K562 (cell line): ENCODE data around the gene MCOLN2. TPM values are rescaled to one million over a fixed set of nuclear protein-coding genes. Genes with fewer than 3 reads are reported as not detected.

Experiments used
- ATAC-seq: fragments of 200-7000 bp; cut with Tn5 transposase; 3 replicates; pipeline ENCODE4 v1.9.1; 2020; ENCODE audit warnings: moderate library complexity
- BruUV-seq: library from RNA; stranded (reverse); fragments of 400-500 nt; replicated peaks from 2 replicates; lab custom pipeline; 2021; lab: Mats Ljungman, UMichigan
- CTCF ChIA-PET: fragments of 300-600 bp; formaldehyde crosslinking; extraction: SDS; loops from one replicate; lab custom pipeline; 2021; ENCODE audit warnings: low intra/inter-chr PET ratio; lab: Yijun Ruan, JAX
- POLR2A ChIA-PET: fragments of 300-600, 350-650 bp; sonication (Branson Sonifier 250); formaldehyde crosslinking; extraction: SDS; loops from one replicate; lab custom pipeline; 2021; ENCODE audit warnings: antibody characterized with exemption, inconsistent platforms; lab: Yijun Ruan, JAX
- DNase-seq, 4 experiments: peaks; one replicate each; pipeline versions ENCODE4 v3.0.0 to v3.0.0-alpha.2; 2011 to 2018; ENCODE audit warnings: low spot score in 3 of 4, mixed read lengths in 3 of 4; ENCODE audit errors: extremely low read depth in 1 of 4
- FAIRE-seq: peaks from 2 replicates; lab custom pipeline; 2011; peaks lifted over from hg19 to GRCh38; lab: Jason Lieb, UNC
- H2AFZ ChIP-seq: 2 replicates; pipeline ENCODE4 v1.6.0; 2011; ENCODE audit warnings: low read depth, low read length, control low read depth, inconsistent platforms
- H3K27ac ChIP-seq: fragments of 200-600 bp; 3 replicates; pipeline ENCODE4 v1.8.0; 2011; ENCODE audit warnings: low read depth, mild to moderate bottlenecking, control low read depth, inconsistent platforms, low read length, moderate library complexity, mixed read lengths; ENCODE audit errors: extremely low read depth
- H3K27me3 ChIP-seq, 2 experiments: fragments of 300-600 bp in 1 of 2; 2 replicates in 1 of 2; 3 replicates in 1 of 2; pipeline versions ENCODE4 v1.6.0 to v1.8.0; 2011; ENCODE audit warnings: inconsistent platforms in 2 of 2, low read length in 2 of 2, mild to moderate bottlenecking in 1 of 2, mixed read lengths in 1 of 2, moderate library complexity in 1 of 2; ENCODE audit not compliant: control insufficient read depth in 2 of 2, insufficient read depth in 2 of 2
- H3K36me3 ChIP-seq: fragments of 300-600 bp; 3 replicates; pipeline ENCODE4 v1.8.0; 2011; ENCODE audit warnings: mild to moderate bottlenecking, low read length, inconsistent platforms; ENCODE audit not compliant: control insufficient read depth, insufficient read depth
- H3K4me1 ChIP-seq, 2 experiments: fragments of 200-600 bp in 1 of 2; replicated peaks in 1 of 2; 2 replicates in 1 of 2; 3 replicates in 1 of 2; pipeline versions ENCODE4 v1.5.1 to v1.8.0; 2011; ENCODE audit warnings: inconsistent platforms in 2 of 2, low read length in 2 of 2, mild to moderate bottlenecking in 1 of 2, mixed read lengths in 1 of 2, moderate library complexity in 1 of 2; ENCODE audit not compliant: control insufficient read depth in 2 of 2, insufficient read depth in 2 of 2
- H3K4me2 ChIP-seq: 2 replicates; pipeline ENCODE4 v1.6.1; 2011; ENCODE audit warnings: low read length, control low read depth, inconsistent platforms, mixed read lengths; ENCODE audit not compliant: insufficient read depth
- H3K4me3 ChIP-seq: fragments of 200-600 bp; sonication (generic), shearing (Covaris generic); 2 replicates; pipeline ENCODE4 v1.5.1; 2016; ENCODE audit warnings: control low read depth, inconsistent platforms
- H3K79me2 ChIP-seq: fragments of 200-600 bp; 3 replicates; pipeline ENCODE4 v1.8.0; 2011; ENCODE audit warnings: low read length, inconsistent platforms; ENCODE audit not compliant: control insufficient read depth, insufficient read depth
- H3K9ac ChIP-seq, 2 experiments: 2 replicates each; pipeline versions ENCODE4 v1.6.0 to v1.6.1; 2011; ENCODE audit warnings: low read depth in 2 of 2, low read length in 2 of 2, control low read depth in 1 of 2, inconsistent platforms in 1 of 2, mild to moderate bottlenecking in 1 of 2, mixed read lengths in 1 of 2; ENCODE audit not compliant: insufficient read depth in 1 of 2
- H3K9me1 ChIP-seq: one replicate; pipeline ENCODE4 v1.6.0; 2011; ENCODE audit warnings: inconsistent platforms, mild to moderate bottlenecking, low read length, moderate library complexity; ENCODE audit not compliant: control insufficient read depth, insufficient read depth
- H3K9me3 ChIP-seq: replicated peaks from 2 replicates; pipeline ENCODE4 v1.5.1; 2011; ENCODE audit warnings: low read depth, low read length, inconsistent platforms; ENCODE audit not compliant: control insufficient read depth, insufficient read depth
- H4K20me1 ChIP-seq: replicated peaks from 2 replicates; pipeline ENCODE4 v1.6.1; 2011; ENCODE audit warnings: low read length, inconsistent platforms, mixed read lengths; ENCODE audit not compliant: control insufficient read depth, insufficient read depth
- GTF3C2 ChIP-seq: IDR thresholded peaks from 3 replicates; pipeline ENCODE4 v1.6.1; 2011; ENCODE audit warnings: borderline replicate concordance, mild to moderate bottlenecking, moderate library complexity; ENCODE audit not compliant: insufficient read length; ENCODE audit errors: extremely low read depth
- PURB ChIP-seq: sonication (generic); formaldehyde crosslinking; IDR thresholded peaks from 2 replicates; pipeline ENCODE4 v1.9.0; 2021; ENCODE audit warnings: low read depth, mild to moderate bottlenecking, missing genetic modification reagents
- SP1 ChIP-seq: sonication (generic); formaldehyde crosslinking; IDR thresholded peaks from 2 replicates; pipeline ENCODE4 v1.8.1; 2022; ENCODE audit warnings: mild to moderate bottlenecking, missing genetic modification reagents
- ZHX1 ChIP-seq: fragments of 150-350 bp; conservative IDR thresholded peaks from 2 replicates; pipeline ENCODE4 v1.6.1; 2014; ENCODE audit warnings: low read length
- ZNF655 ChIP-seq: fragments of 250-450 bp; sonication (Bioruptor Pico); IDR thresholded peaks from 2 replicates; pipeline ENCODE4 v1.5.0; 2021
- ZNF764 ChIP-seq: fragments of 250-450 bp; sonication (Bioruptor Pico); IDR thresholded peaks from 2 replicates; pipeline ENCODE4 v1.4.0; 2020; ENCODE audit warnings: low read depth, mild to moderate bottlenecking, moderate library complexity
- WGBS: fragments of 100-300 bp; shearing (Covaris generic); methylation state at CpG from one replicate; pipeline ENCODE4 v1.1.6; 2016; ENCODE audit warnings: low coverage, mixed read lengths; ENCODE audit not compliant: insufficient coverage; ENCODE audit errors: missing lambda C conversion rate; 5-methylcytosine and 5-hydroxymethylcytosine counted together
- in situ Hi-C: fragments of 300-500 bp; cut with MboI; formaldehyde crosslinking; loops from 4 replicates; pipeline ENCODE4 v1.15.0; 2018; ENCODE audit warnings: inconsistent platforms, mixed read lengths
- intact Hi-C: fragments of 100-400 bp; cut with micrococcal nuclease; formaldehyde crosslinking; loops from 2 replicates; pipeline ENCODE4 v1.14.2; 2022
- polyA plus RNA-seq, 8 experiments: library from polyadenylated mRNA; depleted of rRNA in 4 of 8; stranded (reverse) in 5 of 8; unstranded in 3 of 8; fragments of >200 nt; fragmentation: Nextera tagmentation in 2 of 8; fragmentation: Illumina TruSeq in 1 of 8; extraction: Ambion mirVana in 2 of 8; extraction: Trizol in 1 of 8; gene quantifications; 2 replicates each; pipeline versions ENCODE4 v1.2.1 to v1.2.3, GENCODE V29; 2011 to 2014; ENCODE audit warnings: inconsistent platforms in 1 of 8, missing spikeins in 1 of 8
- total RNA-seq, 7 experiments: library from RNA; depleted of rRNA in 6 of 7; stranded (reverse); fragments of >200 nt in 6 of 7; fragmentation: Illumina TruSeq in 2 of 7; extraction: Trizol in 2 of 7; gene quantifications; 2 replicates each; pipeline versions ENCODE4 v1.2.1 to v1.2.3, GENCODE V29; 2011 to 2021; ENCODE audit warnings: low replicate concordance in 1 of 7

The MCOLN2 gene
- total and polyA plus RNA-seq, 9 of the 15 experiments (the other 6 are each of a cell fraction or from before 2014, with no cell fraction given), result 0.18 TPM; not detected in 8

GRCh38 chr1:84941843-84942242 is 55.1 kb downstream of the MCOLN2 start (continued):
- TF ChIP-seq ZNF655 (CRISPR knock-in tag), result no peak

- Histone ChIP-seq H3K9me3 (no peaks in the 10 kb centered on the region), H3K27me3 (peaks cover 22 to 30% of the 10 kb centered on the region in 2 experiments; a peak in 4 of 5 replicates), H2AFZ (no peak overlapping the region), H4K20me1 (no peaks in the 10 kb centered on the region)
- in situ Hi-C loops, result loop anchor here (25.0 kb wide), 1 partner anchor 1028 kb away; no protein-coding TSS in a partner anchor
- BruUV-seq, result no TSS peak
- intact Hi-C loops, result loop anchor here (5.0 to 10.0 kb wide), 2 partner anchors 152 to 754 kb away; no protein-coding TSS in a partner anchor
- POLR2A ChIA-PET, result no interaction called here
- ATAC-seq (no peak), DNase-seq (no peak), FAIRE-seq (no peak)
- TF ChIP-seq GTF3C2 (no peak), ZHX1 (no peak), SP1 (CRISPR knock-in tag) (no peak), ZNF764 (CRISPR knock-in tag) (no peak), PURB (no peak)
- TF ChIP-seq, all 486 proteins: peak for 0
- WGBS, result 1% methylated on average over 4 of the region's 4 CpGs
- Histone ChIP-seq H3K4me3 (no peak overlapping the region), H3K9ac (no peak overlapping the region), H3K27ac (no peak overlapping the region), H3K4me2 (no peak overlapping the region), H3K4me1 (no peaks in the 10 kb centered on the region; a peak in 1 of 5 replicates), H3K36me3 (no peaks in the 10 kb centered on the region), H3K79me2 (no peaks in the 10 kb centered on the region), H3K9me1 (no peaks in the 10 kb centered on the region)
- CTCF ChIA-PET, result no interaction called here
Measured at GRCh38 chr1:84940481-84940880, 56.4 kb downstream of the MCOLN2 start.
